GM13976 (cell line): ENCODE data around the gene MBOAT7.

Source experiments
- DNase-seq: peaks from one replicate; pipeline ENCODE4 v3.0.0; 2012; ENCODE audit warnings: low spot score
- CTCF ChIP-seq: IDR thresholded peaks from 2 replicates; pipeline ENCODE4 v1.5.1; 2012; ENCODE audit warnings: borderline replicate concordance, mild to moderate bottlenecking; ENCODE audit not compliant: insufficient read depth; ENCODE audit errors: extremely low read depth, missing control alignments, control extremely low read depth
- in situ Hi-C: fragments of 300-500 bp; cut with MboI; formaldehyde crosslinking; loops from one replicate; pipeline ENCODE4 v1.12.0; 2022; ENCODE audit warnings: low sequenced_read_pairs, mixed read lengths, inconsistent platforms; ENCODE audit not compliant: unreplicated experiment

MBOAT7 gene

GRCh38 chr19:54206030-54206830 is 16.9 kb upstream of the MBOAT7 start:
- in situ Hi-C loops, result no loop called here
- DNase-seq, result no peak
- no peak for TF ChIP-seq CTCF

DNA sequence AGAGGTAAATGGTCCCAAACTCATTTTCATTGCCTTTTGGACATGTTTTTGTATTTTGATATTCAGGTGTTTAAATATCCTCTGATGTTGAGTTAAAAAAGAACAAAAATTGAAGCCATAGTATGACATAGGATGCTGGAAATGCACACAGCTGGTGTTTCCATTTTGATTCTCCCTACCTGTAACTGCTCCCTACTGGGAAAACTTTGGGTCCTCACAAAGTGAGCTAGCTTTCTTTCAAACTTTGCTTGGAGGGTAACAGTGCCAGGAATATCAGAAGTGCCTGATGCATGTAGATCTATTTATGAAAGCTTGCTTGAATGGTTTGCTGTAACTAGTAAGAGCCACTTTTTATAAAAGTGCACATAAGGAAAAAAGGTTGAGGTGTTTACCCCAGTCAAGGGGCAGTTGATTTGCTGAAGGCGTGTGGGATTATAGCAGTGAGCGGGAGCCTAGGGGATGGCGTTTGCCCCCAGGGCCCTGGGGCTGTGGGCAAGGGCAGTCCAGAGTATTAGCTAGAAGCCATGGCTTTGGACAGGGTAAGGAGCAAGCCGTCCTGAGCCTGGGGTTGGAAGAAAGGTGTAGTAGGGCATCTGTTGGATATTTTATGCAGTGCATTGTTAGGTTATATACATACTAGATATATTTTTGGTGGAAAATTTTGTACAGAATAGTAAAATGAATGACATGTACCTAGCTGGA is 15.5 kb upstream of the MBOAT7 start:
- in situ Hi-C loops, result no loop called here
- no peak for DNase-seq
- no peak for TF ChIP-seq CTCF

DNA sequence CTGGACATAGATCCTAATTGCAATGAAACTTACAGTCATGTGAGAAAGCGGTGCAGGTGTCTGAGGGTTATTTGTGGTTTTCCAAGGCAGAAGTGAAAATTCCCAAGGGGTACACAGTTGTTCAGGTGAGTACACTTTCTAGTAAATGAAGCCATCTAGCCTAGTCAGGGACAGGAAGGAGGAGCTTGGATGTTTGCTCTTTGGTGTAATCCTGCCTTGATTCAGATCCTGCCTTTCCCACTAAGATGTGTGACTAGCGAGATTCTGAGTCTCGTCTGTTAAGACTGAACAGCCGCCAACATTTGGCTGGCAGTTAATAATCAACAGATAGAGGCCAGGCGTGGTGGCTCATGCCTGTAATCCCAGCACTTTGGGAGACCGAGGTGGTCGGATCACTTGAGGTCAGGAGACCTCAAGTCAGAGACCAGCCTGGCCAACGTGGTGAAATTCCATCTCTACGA is 13.8 kb upstream of the MBOAT7 start:
- in situ Hi-C loops, result no loop called here
- no peak for TF ChIP-seq CTCF
- DNase-seq, result no peak

GRCh38 chr19:54201980-54202379 is 12.6 kb upstream of the MBOAT7 start:
- DNase-seq, result no peak
- TF ChIP-seq CTCF, result no peak
- in situ Hi-C loops, result no loop called here

GRCh38 chr19:54201172-54201701 is 11.9 kb upstream of the MBOAT7 start:
- in situ Hi-C loops, result no loop called here
- TF ChIP-seq CTCF, result no peak
- DNase-seq, result no peak

- no peak for TF ChIP-seq CTCF
- no peak for DNase-seq
- in situ Hi-C loops, result no loop called here
Measured at GRCh38 chr19:54199401-54199800, 10.0 kb upstream of the MBOAT7 start.
